Tibial artery (tissue), 4 donors: Measurements from ENCODE around the gene TUBB4B.

Experiments used
- DNase-seq, 2 donors: peaks; one replicate each; pipeline ENCODE4 v3.0.0-alpha.2; 2019
- H3K27ac ChIP-seq, 2 donors: fragments of 200-600 bp; sonication (generic) in 1 of 2; 1 replicate in 1 of 2; 2 replicates in 1 of 2; pipeline ENCODE4 v1.5.1; 2018 to 2019; ENCODE audit warnings: mild to moderate bottlenecking in 1 of 2
- H3K27me3 ChIP-seq, 2 donors: fragments of 200-600 bp; sonication (generic) in 1 of 2; one replicate each; pipeline versions ENCODE4 v1.5.1 to v1.6.0; 2016 to 2019
- H3K36me3 ChIP-seq, 3 donors: fragments of 200-600 bp; sonication (generic) in 2 of 3; one replicate each; pipeline ENCODE4 v1.5.1; 2016 to 2019; ENCODE audit warnings: mild to moderate bottlenecking in 2 of 3
- H3K4me1 ChIP-seq, 4 donors: fragments of 200-600 bp; sonication (generic) in 2 of 4; 1 replicate in 3 of 4; 2 replicates in 1 of 4; pipeline ENCODE4 v1.5.1; 2016 to 2019
- H3K4me3 ChIP-seq, 2 donors: fragments of 200-600 bp; sonication (generic) in 1 of 2; 1 replicate in 1 of 2; 2 replicates in 1 of 2; pipeline ENCODE4 v1.5.1; 2018 to 2019; ENCODE audit warnings: mild to moderate bottlenecking in 2 of 2
- H3K9me3 ChIP-seq, 3 donors: fragments of 200-600 bp; sonication (generic) in 1 of 3; one replicate each; pipeline ENCODE4 v1.5.1; 2016 to 2019
- intact Hi-C: fragments of 100-400 bp; cut with DNase I; formaldehyde crosslinking; loops from one replicate; pipeline ENCODE4 v1.15.0; 2023; ENCODE audit warnings: low total_unique reads
- TF ChIP-seq, protein P1 (sequence below), 2 experiments: fragments of 200-600 bp in 1 of 2; fragments of 450-650 bp in 1 of 2; IDR thresholded peaks; one replicate each; pipeline ENCODE4 v1.5.1; 2017 to 2019; ENCODE audit warnings: antibody characterized with exemption in 2 of 2, mild to moderate bottlenecking in 1 of 2, moderate library complexity in 1 of 2

Gene TUBB4B

GRCh38 chr9:137232510-137232909 lies 8.6 kb upstream of the TUBB4B start:
- DNase-seq = no peak

DNA sequence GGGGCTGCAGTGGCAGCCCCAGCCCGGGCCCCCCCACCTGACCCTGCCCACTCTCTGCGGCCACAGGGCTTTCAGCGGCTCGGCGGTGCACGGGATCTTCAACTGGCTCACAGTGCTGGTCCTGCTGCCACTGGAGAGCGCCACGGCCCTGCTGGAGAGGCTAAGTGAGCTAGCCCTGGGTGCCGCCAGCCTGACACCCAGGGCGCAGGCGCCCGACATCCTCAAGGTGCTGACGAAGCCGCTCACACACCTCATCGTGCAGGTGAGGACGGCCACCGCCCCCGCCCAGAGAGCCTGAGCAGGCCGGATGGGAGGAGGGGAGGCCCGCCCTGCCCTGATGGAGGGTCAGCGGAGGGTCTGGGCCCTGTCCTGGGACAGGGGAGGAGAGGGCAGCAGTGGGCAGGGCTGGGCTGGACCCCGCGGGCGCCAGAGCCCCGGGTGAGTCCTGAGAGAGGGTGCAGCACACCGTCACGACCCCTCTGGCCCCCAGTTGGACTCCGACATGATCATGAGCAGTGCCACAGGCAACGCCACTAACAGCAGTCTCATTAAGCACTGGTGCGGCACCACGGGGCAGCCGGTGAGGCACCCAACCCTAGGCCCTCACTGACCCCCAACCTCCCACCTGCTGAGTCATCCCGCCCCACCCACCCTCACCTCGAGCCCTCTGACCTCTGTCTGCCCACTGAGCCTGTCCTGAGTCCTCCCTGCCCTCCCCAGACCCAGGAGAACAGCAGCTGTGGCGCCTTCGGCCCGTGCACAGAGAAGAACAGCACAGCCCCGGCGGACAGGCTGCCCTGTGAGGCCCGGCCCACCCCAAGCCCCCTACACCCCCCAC lies 7.7 kb upstream of the TUBB4B start:
- Histone ChIP-seq H3K4me1 (peaks cover 0 to 33% (median 11%) of the 10 kb centered on the region in 4 donors), H3K27me3 (peaks cover 0 to 79% of the 10 kb centered on the region in 2 donors), H3K9me3 (no peaks in the 10 kb centered on the region), H3K4me3 (no peak overlapping the region), H3K27ac (no peak overlapping the region), H3K36me3 (no peaks in the 10 kb centered on the region)
- TF ChIP-seq, protein P1, sequence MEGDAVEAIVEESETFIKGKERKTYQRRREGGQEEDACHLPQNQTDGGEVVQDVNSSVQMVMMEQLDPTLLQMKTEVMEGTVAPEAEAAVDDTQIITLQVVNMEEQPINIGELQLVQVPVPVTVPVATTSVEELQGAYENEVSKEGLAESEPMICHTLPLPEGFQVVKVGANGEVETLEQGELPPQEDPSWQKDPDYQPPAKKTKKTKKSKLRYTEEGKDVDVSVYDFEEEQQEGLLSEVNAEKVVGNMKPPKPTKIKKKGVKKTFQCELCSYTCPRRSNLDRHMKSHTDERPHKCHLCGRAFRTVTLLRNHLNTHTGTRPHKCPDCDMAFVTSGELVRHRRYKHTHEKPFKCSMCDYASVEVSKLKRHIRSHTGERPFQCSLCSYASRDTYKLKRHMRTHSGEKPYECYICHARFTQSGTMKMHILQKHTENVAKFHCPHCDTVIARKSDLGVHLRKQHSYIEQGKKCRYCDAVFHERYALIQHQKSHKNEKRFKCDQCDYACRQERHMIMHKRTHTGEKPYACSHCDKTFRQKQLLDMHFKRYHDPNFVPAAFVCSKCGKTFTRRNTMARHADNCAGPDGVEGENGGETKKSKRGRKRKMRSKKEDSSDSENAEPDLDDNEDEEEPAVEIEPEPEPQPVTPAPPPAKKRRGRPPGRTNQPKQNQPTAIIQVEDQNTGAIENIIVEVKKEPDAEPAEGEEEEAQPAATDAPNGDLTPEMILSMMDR (IDR thresholded peaks at IDR 0.05) = no peak
- intact Hi-C loops = no loop called here
- DNase-seq = no peak

More at GRCh38 chr9:137232510-137232909, 8.6 kb upstream of the TUBB4B start:
- Histone ChIP-seq H3K36me3 (no peaks in the 10 kb centered on the region), H3K27ac (no peak overlapping the region), H3K27me3 (peaks cover 0 to 85% of the 10 kb centered on the region in 2 donors), H3K9me3 (no peaks in the 10 kb centered on the region), H3K4me3 (no peak overlapping the region), H3K4me1 (peaks cover 0 to 32% (median 11%) of the 10 kb centered on the region in 4 donors)
- intact Hi-C loops = no loop called here
- TF ChIP-seq, protein P1 (IDR thresholded peaks at IDR 0.05) = no peak

GRCh38 chr9:137234055-137234697 lies 6.9 kb upstream of the TUBB4B start:
- TF ChIP-seq, protein P1 (IDR thresholded peaks at IDR 0.05) = no peak
- intact Hi-C loops = no loop called here
- H3K36me3 ChIP-seq = no peaks in the 10 kb centered on the region
- no peak overlapping the region for H3K4me3 ChIP-seq
- peaks cover 0 to 71% of the 10 kb centered on the region in 2 donors for H3K27me3 ChIP-seq
- H3K9me3 ChIP-seq = no peaks in the 10 kb centered on the region
- no peak for DNase-seq
- H3K4me1 ChIP-seq = peaks cover 0 to 33% (median 11%) of the 10 kb centered on the region in 4 donors
- no peak overlapping the region for H3K27ac ChIP-seq

GRCh38 chr9:137234758-137235423 lies 6.2 kb upstream of the TUBB4B start:
- Histone ChIP-seq H3K9me3 (no peaks in the 10 kb centered on the region), H3K4me1 (peaks cover 0 to 37% (median 13%) of the 10 kb centered on the region in 4 donors), H3K27me3 (peaks cover 0 to 64% of the 10 kb centered on the region in 2 donors), H3K4me3 (no peak overlapping the region), H3K36me3 (no peaks in the 10 kb centered on the region), H3K27ac (no peak overlapping the region)
- DNase-seq = no peak
- TF ChIP-seq, protein P1 (IDR thresholded peaks at IDR 0.05) = no peak
- intact Hi-C loops = no loop called here

DNA sequence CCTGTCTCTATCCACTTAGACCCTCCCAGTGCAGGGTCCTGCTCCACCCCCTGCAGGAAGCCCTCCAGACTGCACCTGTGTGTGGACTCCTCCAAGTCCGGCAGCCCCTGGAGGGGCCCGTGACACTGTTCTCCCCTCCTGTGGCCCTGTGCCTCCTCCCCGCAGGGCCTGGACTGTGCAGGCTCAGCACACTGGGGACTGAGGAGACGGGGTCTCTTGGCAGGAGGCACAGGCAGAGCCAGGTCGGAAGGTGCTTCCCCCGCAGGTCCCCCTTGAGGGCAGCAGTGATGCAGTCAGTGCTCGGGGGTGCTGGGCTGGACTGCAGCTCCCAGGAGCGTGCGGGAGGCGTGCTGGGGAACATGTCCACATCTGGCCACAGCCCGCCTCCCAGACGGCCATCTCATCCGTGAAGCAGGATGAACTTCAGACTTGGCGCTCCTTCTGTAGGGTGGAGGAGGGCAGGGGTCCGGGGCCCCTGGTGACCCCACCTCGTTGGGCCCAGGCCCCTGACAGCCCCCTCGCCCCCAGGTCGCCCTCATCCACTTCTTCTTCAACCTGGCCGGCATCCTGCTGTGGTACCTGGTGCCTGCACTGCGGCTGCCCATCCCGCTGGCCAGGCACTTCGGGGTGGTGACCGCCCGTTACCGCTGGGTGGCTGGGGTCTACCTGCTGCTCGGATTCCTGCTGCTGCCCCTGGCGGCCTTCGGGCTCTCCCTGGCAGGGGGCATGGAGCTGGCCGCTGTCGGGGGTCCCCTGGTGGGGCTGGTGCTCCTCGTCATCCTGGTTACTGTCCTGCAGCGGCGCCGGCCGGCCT lies 5.5 kb upstream of the TUBB4B start:
- intact Hi-C loops = no loop called here
- Histone ChIP-seq H3K9me3 (no peaks in the 10 kb centered on the region), H3K4me3 (no peak overlapping the region), H3K36me3 (no peaks in the 10 kb centered on the region), H3K4me1 (peaks cover 0 to 38% (median 15%) of the 10 kb centered on the region in 4 donors), H3K27ac (no peak overlapping the region), H3K27me3 (peaks cover 0 to 57% of the 10 kb centered on the region in 2 donors)
- TF ChIP-seq, protein P1 (IDR thresholded peaks at IDR 0.05) = no peak
- DNase-seq = no peak
